Measurements from ENCODE around the gene ZNF784. TPM values are rescaled to one million over a fixed set of nuclear protein-coding genes. Genes with fewer than 3 reads are reported as not detected.

The ZNF784 gene
- polyA plus RNA-seq, 2 of the 4 experiments (the other 2 are of a cell fraction): 3.5 to 6.6 TPM

DNA sequence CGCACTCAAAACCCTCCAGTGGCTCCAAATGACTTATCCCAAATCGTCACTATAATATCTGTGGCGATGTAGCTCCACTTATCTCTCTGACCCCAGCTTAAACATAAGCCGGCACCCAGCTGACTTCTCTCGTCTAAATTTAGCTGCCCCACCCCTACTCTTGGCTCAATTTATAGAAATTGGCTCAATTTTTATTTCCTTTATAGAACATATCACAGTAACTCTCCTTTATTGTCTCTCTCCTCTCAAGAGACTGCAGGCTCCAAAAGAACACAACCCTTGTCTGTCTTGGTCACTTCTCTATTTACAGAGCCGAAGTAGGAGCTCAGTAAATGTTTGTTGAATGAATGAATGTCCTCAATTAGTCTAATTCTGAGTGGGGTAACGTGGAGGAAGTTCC, 805 bp downstream of the ZNF784 start:
- Histone ChIP-seq H3K4me2 (peak overlapping the region; percentile 92), H3K4me3 (peak overlapping the region; percentile 48; the same call in 1 of the 3 replicates), H3K27ac (peak overlapping the region in 1 of 2 experiments; percentile 93; a peak in 1 of 6 replicates), H3K4me1 (0 out of 3 replicates have a peak, but pooled peaks cover 7% of the 10 kb centered on the region), H3K9me3 (no peaks in the 10 kb centered on the region)
- ATAC-seq (no peak), FAIRE-seq (no peak), DNase-seq (ENCODE audit: low read depth in 1 of 2, low spot score in 1 of 2) (no peak)
- 72% methylated on average over 7 of the region's 7 CpGs for WGBS (ENCODE audit: missing lambda C conversion rate)
- 0 out of 2 replicates have a peak, but pooled peaks have one; percentile 41 for TF ChIP-seq RARB (CRISPR knock-in tag; IDR thresholded peaks at IDR 0.05)
- TF ChIP-seq, protein P1, sequence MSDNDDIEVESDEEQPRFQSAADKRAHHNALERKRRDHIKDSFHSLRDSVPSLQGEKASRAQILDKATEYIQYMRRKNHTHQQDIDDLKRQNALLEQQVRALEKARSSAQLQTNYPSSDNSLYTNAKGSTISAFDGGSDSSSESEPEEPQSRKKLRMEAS (IDR thresholded peaks at IDR 0.05): no peak
- POLR2A ChIA-PET: interaction anchor here (1.3 to 3.4 kb wide), 6 partner anchors 14 to 147 kb away, joined by 3 to 33 read pairs (median 14); partner anchors contain the start of genes CCDC106, FIZ1, U2AF2 and ZNF628
- CTCF ChIA-PET: interaction anchor here (0.6 to 24.9 kb wide), 7 partner anchors 9 to 535 kb away, joined by 3 to 363 read pairs (median 38); partner anchors contain the start of gene ZNF865

DNA sequence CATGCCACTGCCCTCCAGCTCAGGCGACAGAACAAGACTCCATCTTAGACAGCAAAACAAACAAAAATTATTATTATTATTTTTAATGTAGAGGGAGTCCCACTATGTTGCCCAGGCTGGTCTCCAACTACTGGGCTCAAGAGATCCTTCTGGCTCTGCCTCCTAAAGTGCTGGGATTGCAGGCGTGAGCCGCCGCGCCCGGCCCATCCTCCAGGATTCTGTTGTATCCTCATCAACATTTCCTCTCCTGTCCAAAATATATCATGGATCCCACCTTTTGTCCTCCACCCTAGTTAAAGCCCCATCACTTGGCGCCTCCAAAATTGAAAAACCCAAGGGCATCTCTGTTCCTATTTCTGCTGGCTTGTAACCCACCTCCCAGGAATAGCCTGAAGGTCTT, 1.2 kb downstream of the ZNF784 start:
- 95% methylated on average over 7 of the region's 7 CpGs for WGBS (ENCODE audit: missing lambda C conversion rate)
- ChIA-PET CTCF (interaction anchor here (0.6 to 24.9 kb wide), 6 partner anchors 10 to 535 kb away, joined by 3 to 363 read pairs (median 68); partner anchors contain the start of gene ZNF865), POLR2A (interaction anchor here (0.9 to 3.4 kb wide), 6 partner anchors 14 to 147 kb away, joined by 3 to 33 read pairs (median 10); partner anchors contain the start of genes FIZ1, U2AF2, ZNF628 and ZNF865)
- ATAC-seq: no peak
- no peaks in the 10 kb centered on the region for H3K9me3 ChIP-seq
- TF ChIP-seq EP300 (IDR thresholded peaks at IDR 0.05) (no peak), ZSCAN20 (CRISPR knock-in tag; IDR thresholded peaks at IDR 0.05) (no peak)
- TF ChIP-seq, protein P2, sequence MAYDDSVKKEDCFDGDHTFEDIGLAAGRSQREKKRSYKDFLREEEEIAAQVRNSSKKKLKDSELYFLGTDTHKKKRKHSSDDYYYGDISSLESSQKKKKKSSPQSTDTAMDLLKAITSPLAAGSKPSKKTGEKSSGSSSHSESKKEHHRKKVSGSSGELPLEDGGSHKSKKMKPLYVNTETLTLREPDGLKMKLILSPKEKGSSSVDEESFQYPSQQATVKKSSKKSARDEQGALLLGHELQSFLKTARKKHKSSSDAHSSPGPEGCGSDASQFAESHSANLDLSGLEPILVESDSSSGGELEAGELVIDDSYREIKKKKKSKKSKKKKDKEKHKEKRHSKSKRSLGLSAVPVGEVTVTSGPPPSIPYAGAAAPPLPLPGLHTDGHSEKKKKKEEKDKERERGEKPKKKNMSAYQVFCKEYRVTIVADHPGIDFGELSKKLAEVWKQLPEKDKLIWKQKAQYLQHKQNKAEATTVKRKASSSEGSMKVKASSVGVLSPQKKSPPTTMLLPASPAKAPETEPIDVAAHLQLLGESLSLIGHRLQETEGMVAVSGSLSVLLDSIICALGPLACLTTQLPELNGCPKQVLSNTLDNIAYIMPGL (CRISPR knock-in tag; IDR thresholded peaks at IDR 0.05; ENCODE audit: borderline replicate concordance): no peak
- FAIRE-seq: no peak
- no peak for DNase-seq (ENCODE audit: low read depth in 1 of 2, low spot score in 1 of 2)
- H3K4me3 ChIP-seq: no peak overlapping the region
- H3K4me2 ChIP-seq: no peak overlapping the region
- H3K27ac ChIP-seq: no peak overlapping the region
- H3K4me1 ChIP-seq: 0 out of 3 replicates have a peak, but pooled peaks cover 7% of the 10 kb centered on the region

DNA sequence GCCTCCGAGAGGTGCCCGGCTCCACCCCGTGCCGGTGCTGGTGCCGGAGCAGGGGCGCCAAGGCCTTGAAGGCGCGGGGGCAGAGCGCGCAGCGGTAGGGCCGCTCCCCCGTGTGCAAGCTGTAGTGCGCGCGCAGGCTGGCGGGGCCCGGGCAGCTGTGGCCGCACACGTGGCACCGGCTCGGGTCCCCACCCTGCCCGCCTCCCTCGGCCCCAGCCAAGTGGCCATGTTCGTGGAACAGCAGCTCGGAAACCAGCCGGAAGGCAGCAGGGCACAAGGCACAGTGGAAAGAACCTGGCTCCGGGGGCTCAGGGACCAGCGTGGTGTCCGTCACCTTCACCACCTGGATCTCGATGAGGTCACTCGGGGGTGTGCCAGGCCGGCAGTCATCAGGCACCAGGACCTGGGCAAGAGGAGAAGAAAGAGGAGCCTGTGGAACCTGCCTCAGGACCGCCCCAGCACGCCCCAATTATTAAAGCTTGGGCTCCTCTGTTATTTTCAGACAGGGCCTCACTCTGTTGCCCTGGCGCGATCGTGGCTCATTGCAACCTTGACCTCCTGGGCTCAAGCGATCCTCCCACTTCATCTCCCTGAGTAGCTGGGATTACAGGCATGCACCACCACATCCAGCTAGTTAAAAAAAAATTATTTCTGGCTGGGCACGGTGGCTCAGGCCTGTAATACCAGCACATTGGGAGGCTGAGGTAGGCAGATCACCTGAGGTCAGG, 2.0 kb downstream of the ZNF784 start:
- DNase-seq (ENCODE audit: low read depth in 1 of 2, low spot score in 1 of 2) (no peak), ATAC-seq (no peak), FAIRE-seq (no peak)
- 92% methylated on average over 36 of the region's 40 CpGs for WGBS (ENCODE audit: missing lambda C conversion rate)
- Histone ChIP-seq H3K4me2 (no peak overlapping the region), H3K9me3 (no peaks in the 10 kb centered on the region), H3K27ac (no peak overlapping the region), H3K4me3 (no peak overlapping the region), H3K4me1 (0 out of 3 replicates have a peak, but pooled peaks cover 7% of the 10 kb centered on the region)
- TF ChIP-seq EHF (CRISPR knock-in tag; IDR thresholded peaks at IDR 0.05) (no peak), MYC (IDR thresholded peaks at IDR 0.05; ENCODE audit: borderline replicate concordance, low read length) (no peak), HOXA7 (CRISPR knock-in tag; IDR thresholded peaks at IDR 0.05) (no peak), KDM1A (IDR thresholded peaks at IDR 0.05; ENCODE audit: low read depth) (no peak), HDAC2 (IDR thresholded peaks at IDR 0.05) (no peak), TP53 (CRISPR knock-in tag; IDR thresholded peaks at IDR 0.05) (no peak), FOSB (CRISPR knock-in tag; IDR thresholded peaks at IDR 0.05) (no peak), KDM5A (IDR thresholded peaks at IDR 0.05) (no peak), ESRRA (IDR thresholded peaks at IDR 0.05; ENCODE audit: borderline replicate concordance, low read length) (no peak), NR3C1 (IDR thresholded peaks at IDR 0.05) (no peak)
- ChIA-PET POLR2A (interaction anchor here (0.9 to 3.4 kb wide), 3 partner anchors 23 to 146 kb away, joined by 3 to 16 read pairs (median 5); partner anchors contain the start of genes FIZ1 and ZNF628), CTCF (interaction anchor here (1.6 to 24.9 kb wide), 5 partner anchors 10 to 155 kb away, joined by 4 to 363 read pairs (median 98); partner anchors contain the start of gene ZNF865)

DNA sequence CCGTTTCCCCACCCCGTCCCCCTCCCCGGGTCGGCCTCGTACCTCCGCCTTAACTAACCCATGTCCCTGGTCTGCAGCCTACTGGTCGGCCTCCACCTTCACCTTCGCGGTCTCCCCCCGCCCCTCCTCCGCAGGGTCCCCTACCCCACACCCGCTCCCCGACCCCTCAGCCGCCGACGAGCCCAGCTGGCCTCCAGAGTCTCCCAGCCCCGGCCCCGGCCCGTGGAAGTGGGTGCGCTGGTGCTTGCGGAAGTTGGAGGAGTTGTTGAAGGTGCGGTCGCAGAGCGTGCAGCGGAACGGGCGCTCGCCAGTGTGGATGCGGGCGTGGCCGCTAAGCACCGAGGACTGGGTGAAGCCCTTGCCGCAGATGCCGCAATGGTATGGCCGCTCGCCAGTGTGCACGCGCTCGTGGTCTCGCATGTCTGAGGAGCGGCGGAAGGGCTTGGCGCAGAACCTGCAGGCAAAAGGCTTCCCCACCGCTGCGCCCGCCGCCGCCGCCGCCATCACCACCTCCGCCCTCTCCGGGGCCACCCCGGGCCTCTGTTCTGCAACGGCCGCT, 2.6 kb downstream of the ZNF784 start:
- ATAC-seq: no peak
- Histone ChIP-seq H3K9me3 (no peaks in the 10 kb centered on the region), H3K4me3 (no peak overlapping the region), H3K4me1 (0 out of 3 replicates have a peak, but pooled peaks cover 7% of the 10 kb centered on the region), H3K27ac (no peak overlapping the region), H3K4me2 (no peak overlapping the region)
- ChIA-PET POLR2A (no interaction called here), CTCF (interaction anchor here (1.0 to 24.9 kb wide), 4 partner anchors 11 to 154 kb away, joined by 4 to 363 read pairs (median 123); partner anchors contain the start of gene ZNF865)
- 96% methylated on average over 48 of the region's 55 CpGs for WGBS (ENCODE audit: missing lambda C conversion rate)
- no peak for DNase-seq (ENCODE audit: low read depth in 1 of 2, low spot score in 1 of 2)
- FAIRE-seq: no peak
- no peak for TF ChIP-seq HOXA7 (CRISPR knock-in tag; IDR thresholded peaks at IDR 0.05)
- TF ChIP-seq, protein P3, sequence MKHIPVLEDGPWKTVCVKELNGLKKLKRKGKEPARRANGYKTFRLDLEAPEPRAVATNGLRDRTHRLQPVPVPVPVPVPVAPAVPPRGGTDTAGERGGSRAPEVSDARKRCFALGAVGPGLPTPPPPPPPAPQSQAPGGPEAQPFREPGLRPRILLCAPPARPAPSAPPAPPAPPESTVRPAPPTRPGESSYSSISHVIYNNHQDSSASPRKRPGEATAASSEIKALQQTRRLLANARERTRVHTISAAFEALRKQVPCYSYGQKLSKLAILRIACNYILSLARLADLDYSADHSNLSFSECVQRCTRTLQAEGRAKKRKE (CRISPR knock-in tag; IDR thresholded peaks at IDR 0.05; ENCODE audit: low read depth): no peak
- no peak for TF ChIP-seq RNF2 (IDR thresholded peaks at IDR 0.05; ENCODE audit: borderline replicate concordance, low read depth)
- no peak for TF ChIP-seq TP53 (CRISPR knock-in tag; IDR thresholded peaks at IDR 0.05)
- no peak for TF ChIP-seq RCOR1 (IDR thresholded peaks at IDR 0.05; ENCODE audit: low read depth, low read length)
- TF ChIP-seq ZFP36 (IDR thresholded peaks at IDR 0.05; ENCODE audit: borderline replicate concordance, partially characterized antibody): no peak
- TF ChIP-seq TFCP2L1 (CRISPR knock-in tag; IDR thresholded peaks at IDR 0.05): no peak
- no peak for TF ChIP-seq HOXB13 (CRISPR knock-in tag; IDR thresholded peaks at IDR 0.05; ENCODE audit: low read depth)
- TF ChIP-seq JUNB (IDR thresholded peaks at IDR 0.05): no peak
- TF ChIP-seq, protein P4, sequence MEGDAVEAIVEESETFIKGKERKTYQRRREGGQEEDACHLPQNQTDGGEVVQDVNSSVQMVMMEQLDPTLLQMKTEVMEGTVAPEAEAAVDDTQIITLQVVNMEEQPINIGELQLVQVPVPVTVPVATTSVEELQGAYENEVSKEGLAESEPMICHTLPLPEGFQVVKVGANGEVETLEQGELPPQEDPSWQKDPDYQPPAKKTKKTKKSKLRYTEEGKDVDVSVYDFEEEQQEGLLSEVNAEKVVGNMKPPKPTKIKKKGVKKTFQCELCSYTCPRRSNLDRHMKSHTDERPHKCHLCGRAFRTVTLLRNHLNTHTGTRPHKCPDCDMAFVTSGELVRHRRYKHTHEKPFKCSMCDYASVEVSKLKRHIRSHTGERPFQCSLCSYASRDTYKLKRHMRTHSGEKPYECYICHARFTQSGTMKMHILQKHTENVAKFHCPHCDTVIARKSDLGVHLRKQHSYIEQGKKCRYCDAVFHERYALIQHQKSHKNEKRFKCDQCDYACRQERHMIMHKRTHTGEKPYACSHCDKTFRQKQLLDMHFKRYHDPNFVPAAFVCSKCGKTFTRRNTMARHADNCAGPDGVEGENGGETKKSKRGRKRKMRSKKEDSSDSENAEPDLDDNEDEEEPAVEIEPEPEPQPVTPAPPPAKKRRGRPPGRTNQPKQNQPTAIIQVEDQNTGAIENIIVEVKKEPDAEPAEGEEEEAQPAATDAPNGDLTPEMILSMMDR (IDR thresholded peaks at IDR 0.05): no peak

All from A549 (cell line).